ENCODE results near the gene ZNF318.
"Not testable (repeated sequence)": the region's sequence is repeated elsewhere in the genome, so short reads cannot be mapped to it uniquely, and the experiment has no call there.

Gene ZNF318, protein sequence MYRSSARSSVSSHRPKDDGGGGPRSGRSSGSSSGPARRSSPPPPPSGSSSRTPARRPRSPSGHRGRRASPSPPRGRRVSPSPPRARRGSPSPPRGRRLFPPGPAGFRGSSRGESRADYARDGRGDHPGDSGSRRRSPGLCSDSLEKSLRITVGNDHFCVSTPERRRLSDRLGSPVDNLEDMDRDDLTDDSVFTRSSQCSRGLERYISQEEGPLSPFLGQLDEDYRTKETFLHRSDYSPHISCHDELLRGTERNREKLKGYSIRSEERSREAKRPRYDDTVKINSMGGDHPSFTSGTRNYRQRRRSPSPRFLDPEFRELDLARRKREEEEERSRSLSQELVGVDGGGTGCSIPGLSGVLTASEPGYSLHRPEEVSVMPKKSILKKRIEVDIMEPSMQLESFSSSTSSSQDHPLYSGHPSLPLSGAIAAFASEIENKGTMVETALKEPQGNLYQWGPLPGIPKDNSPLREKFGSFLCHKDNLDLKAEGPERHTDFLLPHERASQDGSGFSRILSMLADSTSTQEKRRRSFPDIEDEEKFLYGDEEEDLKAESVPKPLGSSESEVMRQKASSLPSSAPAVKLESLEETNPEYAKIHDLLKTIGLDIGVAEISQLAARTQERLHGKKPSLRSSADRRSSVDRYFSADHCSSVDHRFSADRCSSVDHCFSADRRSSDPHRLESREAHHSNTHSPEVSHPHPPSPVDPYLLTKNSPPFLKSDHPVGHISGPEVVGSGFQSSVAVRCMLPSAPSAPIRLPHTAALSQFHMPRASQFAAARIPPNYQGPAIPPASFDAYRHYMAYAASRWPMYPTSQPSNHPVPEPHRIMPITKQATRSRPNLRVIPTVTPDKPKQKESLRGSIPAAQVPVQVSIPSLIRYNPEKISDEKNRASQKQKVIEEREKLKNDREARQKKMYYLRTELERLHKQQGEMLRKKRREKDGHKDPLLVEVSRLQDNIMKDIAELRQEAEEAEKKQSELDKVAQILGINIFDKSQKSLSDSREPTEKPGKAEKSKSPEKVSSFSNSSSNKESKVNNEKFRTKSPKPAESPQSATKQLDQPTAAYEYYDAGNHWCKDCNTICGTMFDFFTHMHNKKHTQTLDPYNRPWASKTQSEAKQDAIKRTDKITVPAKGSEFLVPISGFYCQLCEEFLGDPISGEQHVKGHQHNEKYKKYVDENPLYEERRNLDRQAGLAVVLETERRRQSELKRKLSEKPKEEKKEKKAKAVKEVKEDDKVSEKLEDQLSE (N-terminal part only)

DNA sequence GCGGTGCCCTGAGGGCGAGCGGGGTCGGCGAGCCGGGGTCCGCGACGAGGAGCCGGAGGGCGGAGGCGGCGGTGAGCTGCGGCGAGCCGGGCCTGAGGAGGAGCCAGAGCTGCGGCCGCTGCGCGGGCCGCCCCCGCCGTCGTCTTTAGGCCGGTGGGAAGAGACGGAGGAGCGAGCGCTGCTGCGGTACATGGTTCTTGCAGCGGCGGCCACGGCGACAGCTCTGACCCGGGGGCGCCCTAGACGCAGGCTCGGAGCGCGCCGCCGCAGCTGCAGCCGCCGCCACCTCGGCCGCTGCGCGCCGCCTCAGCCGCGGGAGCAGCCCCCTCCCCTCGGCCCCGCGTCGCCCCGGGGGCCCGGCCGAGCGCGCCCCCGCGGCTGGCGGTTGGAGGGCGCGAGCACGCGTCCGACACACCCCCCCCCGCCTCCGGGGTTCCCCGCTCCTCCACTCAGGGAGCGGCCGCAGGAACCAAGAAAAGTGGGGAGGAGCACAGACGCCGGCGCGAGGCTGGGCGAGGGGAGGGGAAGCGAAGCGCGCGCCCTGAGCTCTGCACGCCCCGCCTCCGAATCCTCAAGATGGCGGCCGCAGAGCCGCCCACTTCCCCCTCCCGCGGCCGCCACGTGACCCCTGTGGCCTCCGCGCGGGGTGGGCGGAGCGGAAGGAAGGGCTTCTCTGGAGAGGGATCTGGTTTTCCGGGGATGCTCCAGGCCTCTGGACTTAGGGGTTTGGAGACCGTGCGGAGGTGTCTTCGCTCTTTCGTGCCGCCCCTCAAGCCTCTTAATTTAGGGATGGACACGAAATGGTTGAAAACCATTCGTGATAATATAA, at the start of gene ZNF318:
Gene ZNF318 (minus strand): TSS at position 474 of the 829 bp plus-strand sequence. CDS start 282 bp downstream, at position 192.
- in situ Hi-C loops (cut with MboI; ENCODE audit: low sequenced_read_pairs), result no loop called here

DNA sequence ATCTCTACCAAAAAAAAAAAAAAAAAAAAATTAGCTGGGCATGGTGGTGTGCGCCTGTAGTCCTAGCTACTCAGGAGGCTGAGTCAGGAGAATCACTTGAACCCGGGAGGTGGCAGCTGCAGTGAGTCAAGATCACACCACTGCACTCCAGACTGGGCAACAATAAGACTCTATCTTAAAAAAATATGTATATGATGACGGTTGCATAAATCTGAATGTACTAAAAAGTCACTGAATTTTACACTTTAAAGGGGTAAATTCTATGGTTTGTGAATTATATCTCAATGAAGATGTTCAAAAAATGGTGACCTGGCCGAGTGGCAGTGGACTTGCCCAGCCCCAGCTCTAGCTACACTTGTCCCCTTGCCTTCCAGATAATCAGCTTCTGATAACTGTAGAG, 47.5 kb upstream of the ZNF318 start:
- in situ Hi-C loops (cut with MboI; ENCODE audit: low sequenced_read_pairs), result no loop called here

DNA sequence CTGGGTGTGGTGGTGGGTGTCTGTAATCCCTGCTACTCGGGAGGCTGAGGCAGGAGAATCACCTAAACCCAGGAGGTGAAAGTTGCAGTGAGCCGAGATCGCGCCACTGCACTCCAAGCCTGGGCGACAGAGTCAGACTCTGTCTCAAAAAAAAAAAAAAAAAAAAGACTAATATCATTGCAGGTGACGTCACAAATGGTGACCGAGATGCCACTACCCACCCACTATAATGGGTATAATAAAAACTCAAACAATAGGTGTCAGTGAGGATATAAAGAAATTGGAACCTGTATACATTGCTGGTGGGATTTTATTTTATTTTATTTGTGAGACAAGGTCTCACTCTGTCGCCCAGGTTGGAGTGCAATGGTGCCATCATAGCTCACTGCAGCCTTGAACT, 45.8 kb upstream of the ZNF318 start:
- in situ Hi-C loops (cut with MboI; ENCODE audit: low sequenced_read_pairs), result not testable (repeated sequence)

DNA sequence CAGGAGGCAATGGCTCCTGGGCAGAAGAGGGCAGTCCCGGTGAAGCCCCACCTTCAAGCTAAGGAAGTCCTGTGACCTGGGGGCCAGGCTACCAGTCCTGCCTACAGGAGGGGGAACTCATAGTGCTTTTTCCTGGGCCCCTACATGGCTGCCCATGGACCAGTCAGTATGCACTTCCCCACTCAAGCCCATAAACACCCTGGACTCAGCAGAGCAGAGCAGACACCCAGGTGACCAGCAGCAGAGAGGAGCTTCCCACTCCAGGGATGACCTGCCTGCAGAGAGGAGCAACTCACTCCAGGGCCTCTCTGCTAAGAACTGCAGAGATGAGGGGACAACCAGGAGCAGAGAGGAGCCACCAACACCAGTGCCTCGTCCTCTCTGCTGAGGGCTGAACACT, 43.6 kb upstream of the ZNF318 start:
- in situ Hi-C loops (cut with MboI; ENCODE audit: low sequenced_read_pairs), result no loop called here

DNA sequence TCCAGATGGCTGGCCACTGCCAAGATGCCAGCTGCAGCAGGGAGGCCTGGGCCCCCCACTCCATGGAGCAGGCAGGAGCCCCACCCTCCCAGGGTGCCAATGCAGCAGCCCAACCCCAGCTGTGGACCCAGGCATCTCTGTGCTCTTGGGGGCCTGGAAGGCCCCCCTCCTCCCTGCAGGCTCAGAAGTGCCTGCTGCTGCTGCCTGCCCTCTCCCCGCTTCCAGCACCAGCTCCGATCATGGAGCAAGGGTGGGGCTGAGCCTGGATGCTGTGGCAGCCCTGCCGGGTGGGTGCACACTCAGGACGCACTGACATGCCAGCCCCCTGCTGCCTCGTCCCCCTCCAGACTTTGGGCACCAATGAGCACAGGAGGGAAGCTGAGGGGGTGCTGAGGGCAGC, 43.1 kb upstream of the ZNF318 start:
- in situ Hi-C loops (cut with MboI; ENCODE audit: low sequenced_read_pairs), result no loop called here

DNA sequence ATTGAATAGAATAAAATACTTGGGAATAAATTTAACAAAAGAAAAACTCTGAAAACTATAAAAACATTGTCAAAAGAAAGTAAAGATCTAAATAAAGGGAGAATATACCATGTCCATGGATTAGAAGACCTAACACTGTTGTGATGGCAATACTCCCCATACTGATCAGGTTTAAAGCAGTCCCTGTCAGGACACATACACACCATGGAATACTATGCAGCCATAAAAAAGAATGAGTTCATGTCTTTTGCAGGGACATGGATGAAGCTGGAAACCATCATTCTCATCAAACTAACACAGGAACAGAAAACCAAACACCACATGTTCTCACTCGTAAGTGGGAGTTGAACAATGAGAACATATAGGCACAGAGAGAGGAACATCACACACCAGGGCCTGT, 41.3 kb upstream of the ZNF318 start:
- in situ Hi-C loops (cut with MboI; ENCODE audit: low sequenced_read_pairs), result not testable (repeated sequence)

DNA sequence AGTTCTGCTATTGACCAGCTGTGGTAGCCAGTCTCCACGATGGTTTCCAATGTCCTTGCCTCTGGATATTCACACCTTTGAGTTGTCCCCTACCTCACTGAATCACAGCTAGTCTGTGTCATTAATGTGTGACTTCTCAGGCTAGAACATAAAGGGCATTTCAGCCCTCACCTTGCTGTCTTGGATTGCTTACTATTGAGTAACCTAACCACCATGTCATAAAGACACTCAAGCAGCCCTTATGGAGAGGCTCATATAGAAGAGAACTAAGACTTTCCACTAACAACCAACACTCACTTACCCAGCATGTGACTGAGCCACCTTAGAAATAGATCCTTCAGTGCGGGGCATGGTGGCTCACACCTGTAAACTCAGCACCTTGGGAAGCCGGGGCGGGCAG, 38.8 kb upstream of the ZNF318 start:
- in situ Hi-C loops (cut with MboI; ENCODE audit: low sequenced_read_pairs), result no loop called here

DNA sequence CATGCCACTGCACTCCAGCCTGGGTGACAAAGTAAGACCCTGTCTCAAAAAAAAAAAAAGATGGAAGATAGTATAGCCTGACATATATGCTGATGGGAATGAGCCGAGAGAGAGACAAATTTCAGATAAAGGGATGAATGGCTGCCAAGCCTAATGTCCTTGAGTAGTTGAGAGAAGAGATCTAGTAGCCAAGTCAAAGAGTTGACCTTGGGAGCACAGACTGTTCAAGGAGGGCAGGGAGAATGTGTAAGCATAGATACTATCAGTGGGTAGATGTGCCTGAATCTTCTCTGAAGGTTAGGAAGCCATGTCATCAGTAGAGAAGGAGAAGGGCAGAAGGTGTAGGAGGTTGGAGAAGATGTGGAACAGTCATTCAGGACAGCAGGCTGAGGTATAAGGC, 37.8 kb upstream of the ZNF318 start:
- in situ Hi-C loops (cut with MboI; ENCODE audit: low sequenced_read_pairs), result no loop called here

DNA sequence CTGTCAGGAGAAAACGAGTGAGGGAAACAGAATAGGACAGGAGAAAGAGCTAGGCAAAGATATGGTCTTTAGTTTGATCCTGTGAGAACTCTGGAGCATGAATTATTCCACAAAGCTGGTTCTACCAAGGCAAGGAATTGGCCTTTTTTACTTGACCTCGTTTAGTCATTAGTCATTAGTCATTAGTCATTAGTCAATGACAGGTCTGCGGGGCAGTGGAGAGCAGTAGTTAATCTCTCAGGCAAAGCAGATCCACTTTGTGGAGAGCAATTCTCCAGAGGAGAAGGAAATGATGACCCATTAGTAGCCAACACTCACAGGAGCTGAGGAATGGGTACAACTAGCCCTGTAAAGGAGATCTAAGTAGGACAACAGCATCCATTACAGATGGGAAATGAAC, 35.9 kb upstream of the ZNF318 start:
- in situ Hi-C loops (cut with MboI; ENCODE audit: low sequenced_read_pairs), result no loop called here

DNA sequence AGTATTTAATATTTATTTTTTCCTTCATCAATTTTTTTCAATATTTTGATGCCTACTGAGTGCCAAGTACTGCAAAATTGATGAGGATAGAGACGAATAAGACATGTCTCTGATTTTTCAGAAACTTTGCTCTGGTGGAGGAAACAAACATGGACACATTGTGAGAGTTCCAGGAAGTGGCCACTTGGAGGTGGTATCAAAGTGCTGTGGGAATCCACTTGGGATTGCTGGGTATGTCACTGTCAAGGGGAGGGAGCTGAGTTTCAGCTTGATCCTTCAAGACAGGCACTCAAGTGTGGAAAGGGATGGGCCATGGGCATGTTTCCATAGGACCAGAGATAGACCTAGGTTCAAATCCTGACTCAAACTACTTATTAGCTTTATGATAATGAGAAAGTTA, 33.4 kb upstream of the ZNF318 start:
- in situ Hi-C loops (cut with MboI; ENCODE audit: low sequenced_read_pairs), result no loop called here

DNA sequence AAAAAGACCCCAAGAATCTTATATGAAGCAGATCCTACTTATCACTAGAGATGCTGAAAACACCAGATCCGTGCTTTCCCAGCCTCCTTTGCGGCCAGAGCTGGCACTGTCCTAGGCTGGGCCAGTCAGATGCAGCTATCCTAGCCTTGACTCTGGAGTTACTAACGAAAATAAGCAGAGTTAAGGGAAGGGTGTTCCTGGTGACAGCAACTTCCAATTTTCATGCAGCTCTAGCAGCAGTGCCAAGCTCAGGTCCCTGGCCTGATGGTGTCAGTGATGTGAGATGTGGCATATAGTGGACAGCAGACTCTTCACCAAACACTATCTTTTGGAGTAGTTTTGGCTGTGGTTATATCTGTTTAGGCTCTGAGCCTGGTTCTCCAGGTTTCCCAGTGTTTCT, 32.3 kb upstream of the ZNF318 start:
- in situ Hi-C loops (cut with MboI; ENCODE audit: low sequenced_read_pairs), result no loop called here

DNA sequence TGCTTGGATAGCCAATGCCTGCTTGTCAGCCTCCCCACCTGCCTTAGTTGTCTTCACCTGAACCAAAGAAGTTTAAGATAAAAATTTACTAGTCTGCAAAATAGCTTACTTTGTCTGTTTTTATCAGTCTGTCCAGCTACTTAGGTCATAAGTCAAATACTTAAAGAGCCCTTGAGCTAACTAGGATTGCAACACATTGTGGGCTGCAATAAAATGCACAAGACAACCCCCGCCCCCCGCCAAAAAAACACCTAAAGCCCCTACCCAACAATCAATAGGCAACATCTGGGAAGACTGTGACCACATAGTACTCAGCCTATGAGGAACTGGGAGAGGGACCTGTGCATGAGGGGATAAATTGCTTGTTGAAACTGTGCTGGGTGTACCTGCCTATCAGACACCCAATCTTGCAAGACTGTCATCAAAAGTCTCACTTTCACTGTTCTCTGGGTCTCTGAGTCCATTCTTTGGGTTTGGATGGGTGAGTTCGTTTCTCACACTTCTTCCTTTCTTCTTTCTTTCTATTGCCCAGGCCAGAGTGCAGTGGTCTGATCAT, 30.6 kb upstream of the ZNF318 start:
- in situ Hi-C loops (cut with MboI; ENCODE audit: low sequenced_read_pairs), result no loop called here

DNA sequence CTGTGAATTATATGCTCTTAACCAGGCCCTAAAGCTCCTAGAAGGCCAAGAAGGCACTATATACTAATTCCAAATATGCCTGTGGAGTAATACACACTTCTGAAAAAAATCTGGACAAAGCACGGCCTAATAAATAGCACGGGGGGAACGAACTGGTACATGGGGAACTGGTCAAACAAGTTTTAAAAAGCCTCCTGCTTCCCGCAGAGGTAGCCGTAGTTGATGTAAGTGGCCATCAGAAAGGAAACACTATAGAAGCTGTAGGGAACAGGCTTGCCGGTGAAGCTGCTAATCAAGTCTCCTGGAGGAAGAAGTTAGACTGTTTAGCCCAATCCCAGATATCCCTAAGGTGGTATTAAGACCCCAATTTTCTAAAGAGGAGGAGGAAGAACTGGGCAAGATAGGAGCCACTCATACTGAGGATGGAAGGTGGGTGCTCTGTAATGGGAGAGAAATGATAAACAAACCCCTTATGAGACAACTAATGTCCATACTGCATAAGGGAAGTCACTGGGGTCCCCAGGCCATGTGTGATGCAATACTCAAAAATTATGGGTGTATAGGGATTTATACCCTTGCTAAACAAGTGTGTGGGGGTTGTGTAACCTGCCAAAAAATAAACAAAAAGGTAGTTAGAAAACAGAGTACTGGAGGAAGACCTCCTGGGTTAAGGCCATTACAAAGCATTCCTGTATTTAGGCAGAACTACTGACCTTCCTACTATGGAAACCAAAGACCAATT, 27.1 kb upstream of the ZNF318 start:
- in situ Hi-C loops (cut with MboI; ENCODE audit: low sequenced_read_pairs), result no loop called here

DNA sequence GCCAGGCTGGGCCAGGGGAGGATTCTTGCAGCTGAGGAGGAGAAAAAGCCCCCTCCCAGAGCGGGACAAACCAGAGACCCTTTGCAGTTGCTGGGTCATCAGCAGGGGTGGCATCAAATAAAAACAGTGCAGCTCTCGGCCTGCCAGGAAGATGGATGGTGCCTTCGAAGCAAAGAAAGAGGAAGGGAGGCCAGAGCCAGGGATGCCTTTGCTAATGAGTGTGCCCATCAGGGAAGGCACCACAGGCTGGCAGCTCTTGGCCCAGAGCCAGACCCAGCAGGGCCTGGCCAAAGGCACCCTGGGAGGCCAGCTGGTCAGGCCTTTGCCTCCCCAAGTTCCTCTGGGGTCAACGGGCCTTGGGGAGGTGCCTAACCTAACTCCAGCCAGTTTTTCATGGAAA, 26.3 kb upstream of the ZNF318 start:
- in situ Hi-C loops (cut with MboI; ENCODE audit: low sequenced_read_pairs), result no loop called here

DNA sequence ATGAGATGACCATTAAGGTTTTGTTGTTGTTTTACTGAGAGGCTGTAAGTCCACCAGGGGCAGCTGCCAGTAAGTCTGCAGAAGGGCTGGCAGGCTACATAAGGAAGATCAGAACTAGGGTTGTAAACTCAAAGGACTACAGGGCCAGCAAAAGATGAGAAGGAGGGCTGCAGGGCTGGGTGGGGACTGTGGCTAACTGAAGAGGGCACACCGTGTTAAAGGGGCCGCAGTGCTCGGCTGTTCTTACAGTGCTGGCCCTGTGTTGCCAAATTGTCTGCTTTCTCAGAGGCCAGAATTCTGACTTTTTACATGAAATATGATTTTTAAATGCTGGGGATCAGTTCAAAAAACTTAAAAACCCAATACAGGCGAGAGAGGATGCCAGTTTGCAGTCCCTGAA, 25.5 kb upstream of the ZNF318 start:
- in situ Hi-C loops (cut with MboI; ENCODE audit: low sequenced_read_pairs), result no loop called here

DNA sequence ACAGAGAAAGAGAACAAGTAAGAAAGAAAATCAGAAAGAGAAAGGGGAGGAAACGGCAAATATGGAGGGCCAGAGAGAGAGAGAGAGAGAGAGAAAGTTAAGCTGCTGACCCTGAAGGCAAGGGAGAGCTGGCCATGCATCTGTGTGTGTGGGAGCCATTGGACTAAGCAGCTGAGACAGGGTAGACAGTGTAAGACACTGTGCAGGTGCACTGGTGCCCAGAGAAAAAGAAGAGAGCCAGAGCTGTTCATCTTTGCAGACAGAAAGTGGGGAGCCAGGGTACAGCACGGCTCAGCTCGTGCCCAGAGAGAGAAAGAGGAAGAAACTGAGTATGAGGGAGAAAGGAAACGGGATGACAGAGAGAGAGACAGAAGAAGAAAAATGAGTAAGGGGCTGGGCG, 24.2 kb upstream of the ZNF318 start:
- in situ Hi-C loops (cut with MboI; ENCODE audit: low sequenced_read_pairs), result no loop called here

DNA sequence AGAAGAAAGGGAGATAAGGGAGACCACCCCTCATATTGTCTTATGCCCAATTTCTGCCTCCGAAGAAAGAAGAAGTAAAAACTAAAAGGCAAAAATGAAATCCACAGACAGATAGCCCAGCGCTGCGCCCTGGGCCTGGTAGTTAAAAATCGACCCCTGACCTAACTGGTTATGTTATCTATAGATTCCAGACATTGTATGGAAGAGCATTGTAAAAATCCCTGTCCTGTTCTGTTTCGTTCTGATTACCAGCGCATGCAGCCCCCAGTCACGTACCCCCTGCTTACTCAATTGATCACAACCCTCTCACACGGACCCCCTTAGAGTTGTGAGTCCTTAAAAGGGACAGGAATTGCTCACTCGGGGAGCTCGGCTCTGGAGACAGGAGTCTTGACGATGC, 23.7 kb upstream of the ZNF318 start:
- in situ Hi-C loops (cut with MboI; ENCODE audit: low sequenced_read_pairs), result not testable (repeated sequence)

DNA sequence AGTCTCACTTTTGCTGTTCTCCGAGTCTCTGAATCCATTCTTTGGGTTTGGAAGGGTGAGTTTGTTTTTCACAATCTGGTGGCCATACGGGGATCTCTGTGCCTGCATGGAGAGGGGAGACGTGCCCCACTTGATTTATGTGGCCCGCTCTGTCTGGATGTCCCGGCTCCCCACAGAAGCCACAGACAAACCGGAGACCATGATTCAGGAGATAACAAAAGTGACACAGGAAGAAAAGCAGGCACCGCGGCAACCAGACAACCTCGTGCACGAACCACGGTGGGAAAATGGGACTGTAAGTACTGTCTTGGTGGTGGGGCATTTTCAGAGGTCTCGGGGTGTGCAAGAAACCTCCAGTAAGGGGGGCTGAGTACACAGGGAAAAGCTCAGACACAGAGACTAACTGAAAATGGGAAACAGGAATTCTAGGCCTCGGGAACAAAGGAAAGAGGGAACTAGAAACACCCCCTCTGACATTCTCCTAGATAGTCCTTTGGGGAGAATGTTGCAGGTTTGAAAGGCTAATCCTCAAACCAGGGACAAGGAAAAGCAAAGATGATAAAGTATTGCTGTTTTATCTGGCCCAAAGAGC, 22.1 kb upstream of the ZNF318 start:
- in situ Hi-C loops (cut with MboI; ENCODE audit: low sequenced_read_pairs), result no loop called here
